Endothelial cell of umbilical vein (primary cell): ENCODE data around the gene VAV3. TPM values are rescaled to one million over a fixed set of nuclear protein-coding genes. Genes with fewer than 3 reads are reported as not detected.

Experiments
- BruUV-seq: library from RNA; stranded (reverse); fragments of 400-500 nt; replicated peaks from 2 replicates; lab custom pipeline; 2021; lab: Mats Ljungman, UMichigan
- CTCF ChIA-PET: fragments of 300-600, 350-600 bp; sonication (Branson Sonifier 250); formaldehyde crosslinking; loops from one replicate; lab custom pipeline; 2021; ENCODE audit warnings: antibody characterized with exemption, inconsistent platforms; lab: Charles Lee
- POLR2A ChIA-PET: fragments of 300-600, 350-600 bp; sonication (Branson Sonifier 250); formaldehyde crosslinking; loops from one replicate; lab custom pipeline; 2021; ENCODE audit warnings: antibody characterized with exemption, inconsistent platforms; lab: Charles Lee
- DNase-seq: peaks from one replicate; pipeline ENCODE4 v3.0.0-alpha.2; 2011; ENCODE audit warnings: low read depth, low spot score
- FAIRE-seq: peaks from 2 replicates; lab custom pipeline; 2011; peaks lifted over from hg19 to GRCh38; lab: Jason Lieb, UNC
- H2AFZ ChIP-seq: 2 replicates; pipeline ENCODE4 v1.6.0; 2012; ENCODE audit warnings: low read depth, low read length, control low read depth, inconsistent platforms
- H3K27ac ChIP-seq: 2 replicates; pipeline ENCODE4 v1.5.1; 2011; ENCODE audit warnings: low read depth, mild to moderate bottlenecking, control low read depth, low read length, moderate library complexity; ENCODE audit not compliant: insufficient read depth
- H3K27me3 ChIP-seq, 2 experiments: 2 replicates each; pipeline versions ENCODE4 v1.6.0 to v1.6.1; 2011; ENCODE audit warnings: low read length in 2 of 2, mixed read lengths in 1 of 2; ENCODE audit not compliant: control insufficient read depth in 2 of 2, insufficient read depth in 2 of 2
- H3K36me3 ChIP-seq, 2 experiments: 2 replicates in 1 of 2; 3 replicates in 1 of 2; pipeline ENCODE4 v1.5.1; 2011; ENCODE audit warnings: low read length in 2 of 2, mild to moderate bottlenecking in 1 of 2, moderate library complexity in 1 of 2; ENCODE audit not compliant: control insufficient read depth in 2 of 2, insufficient read depth in 2 of 2; ENCODE audit errors: extremely low read depth in 1 of 2
- H3K4me1 ChIP-seq: 3 replicates; pipeline ENCODE4 v1.5.1; 2011; ENCODE audit warnings: mild to moderate bottlenecking, low read length; ENCODE audit not compliant: control insufficient read depth, insufficient read depth; ENCODE audit errors: extremely low read depth
- H3K4me2 ChIP-seq: 2 replicates; pipeline ENCODE4 v1.6.1; 2011; ENCODE audit warnings: low read length, control low read depth, mixed read lengths; ENCODE audit not compliant: insufficient read depth
- H3K4me3 ChIP-seq, 3 experiments: fragments of 200-600 bp in 1 of 3; sonication (generic), shearing (Covaris generic) in 1 of 3; replicated peaks in 1 of 3; 2 replicates each; pipeline ENCODE4 v1.5.1; 2011 to 2016; ENCODE audit warnings: control low read depth in 3 of 3, low read length in 3 of 3, mild to moderate bottlenecking in 2 of 3, inconsistent platforms in 1 of 3, low read depth in 1 of 3, moderate library complexity in 1 of 3; ENCODE audit not compliant: insufficient read depth in 1 of 3
- H3K79me2 ChIP-seq: 2 replicates; pipeline ENCODE4 v1.6.0; 2012; ENCODE audit warnings: low read length, inconsistent platforms; ENCODE audit not compliant: control insufficient read depth, insufficient read depth
- H3K9ac ChIP-seq: replicated peaks from 2 replicates; pipeline ENCODE3; 2011; ENCODE audit warnings: low read length, control low read depth; ENCODE audit not compliant: insufficient read depth; ENCODE audit errors: extremely low read depth
- H3K9me1 ChIP-seq: replicated peaks from 3 replicates; pipeline ENCODE4 v1.6.0; 2011; ENCODE audit warnings: mild to moderate bottlenecking, low read length; ENCODE audit not compliant: control insufficient read depth, insufficient read depth; ENCODE audit errors: extremely low read depth
- H3K9me3 ChIP-seq: replicated peaks from 2 replicates; pipeline ENCODE4 v1.5.1; 2012; ENCODE audit warnings: low read length, inconsistent platforms; ENCODE audit not compliant: control insufficient read depth, insufficient read depth
- H4K20me1 ChIP-seq: replicated peaks from 2 replicates; pipeline ENCODE3; 2011; ENCODE audit warnings: mild to moderate bottlenecking, low read length; ENCODE audit not compliant: control insufficient read depth, insufficient read depth; ENCODE audit errors: extremely low read depth
- EZH2 ChIP-seq: IDR thresholded peaks from 2 replicates; pipeline ENCODE4 v1.6.1; 2012; ENCODE audit warnings: borderline replicate concordance, low read depth, mild to moderate bottlenecking, moderate library complexity, low read length, inconsistent platforms; ENCODE audit not compliant: severe bottlenecking
- FOS ChIP-seq: IDR thresholded peaks from 2 replicates; pipeline ENCODE4 v1.6.1; 2011; ENCODE audit warnings: mild to moderate bottlenecking, low read length, moderate library complexity, borderline replicate concordance; ENCODE audit not compliant: insufficient read depth
- GATA2 ChIP-seq: IDR thresholded peaks from 2 replicates; pipeline ENCODE4 v1.7.0; 2011; ENCODE audit warnings: low read depth, mild to moderate bottlenecking, moderate library complexity, mixed read lengths, low read length; ENCODE audit not compliant: insufficient read length, insufficient read depth
- JUN ChIP-seq: IDR thresholded peaks from 2 replicates; pipeline ENCODE4 v1.6.1; 2011; ENCODE audit warnings: borderline replicate concordance, low read depth; ENCODE audit not compliant: insufficient read length, insufficient read depth
- MYC ChIP-seq: IDR thresholded peaks from one replicate; pipeline ENCODE4 v1.6.1; 2011; ENCODE audit warnings: mild to moderate bottlenecking, low read depth, low read length
- POLR2A ChIP-seq: IDR thresholded peaks from 2 replicates; pipeline ENCODE4 v1.6.1; 2012; ENCODE audit warnings: low read depth, mild to moderate bottlenecking, control low read depth, low read length
- POLR2AphosphoS5 ChIP-seq: IDR thresholded peaks from 2 replicates; pipeline ENCODE4 v1.6.1; 2012; ENCODE audit warnings: low read depth, mild to moderate bottlenecking, control low read depth, low read length, moderate library complexity; ENCODE audit not compliant: insufficient read depth
- dilution Hi-C: fragments of 300-500 bp; cut with MboI; formaldehyde crosslinking; loops from one replicate; pipeline ENCODE4 v1.15.0; 2019; ENCODE audit warnings: low sequenced_read_pairs; ENCODE audit not compliant: extremely low pct_ligation_motif_present
- intact Hi-C: fragments of 100-400 bp; cut with micrococcal nuclease; formaldehyde crosslinking; loops from one replicate; pipeline ENCODE4 v1.10.0; 2022
- polyA plus RNA-seq, 4 experiments: library from polyadenylated mRNA; depleted of rRNA in 3 of 4; stranded (reverse) in 3 of 4; unstranded in 1 of 4; fragments of >200 nt; gene quantifications; 2 replicates each; pipeline versions ENCODE4 v1.2.1 to v1.2.3, GENCODE V29; 2011 to 2012; ENCODE audit warnings: missing spikeins in 1 of 4
- total RNA-seq: library from RNA; stranded (reverse); gene quantifications from 2 replicates; pipeline ENCODE4 v1.2.3, GENCODE V29; 2021
- TF ChIP-seq, protein P1 (sequence below), 2 donors: IDR thresholded peaks; 1 replicate in 1 of 2; 2 replicates in 1 of 2; pipeline ENCODE4 v1.5.1; 2011; ENCODE audit warnings: low read length in 2 of 2, mild to moderate bottlenecking in 2 of 2, moderate library complexity in 2 of 2, control low read depth in 1 of 2, inconsistent platforms in 1 of 2, low read depth in 1 of 2; ENCODE audit not compliant: insufficient read depth in 1 of 2; ENCODE audit errors: extremely low read depth in 1 of 2
- TF ChIP-seq, protein P2 (sequence below): IDR thresholded peaks from 2 replicates; pipeline ENCODE4 v1.6.1; 2011; ENCODE audit not compliant: insufficient read depth, insufficient read length

Gene VAV3
- total and polyA plus RNA-seq, 2 donors (not counting 3 experiments of a cell fraction or from before 2014, with no cell fraction given), result 0.18 to 1.5 TPM

DNA sequence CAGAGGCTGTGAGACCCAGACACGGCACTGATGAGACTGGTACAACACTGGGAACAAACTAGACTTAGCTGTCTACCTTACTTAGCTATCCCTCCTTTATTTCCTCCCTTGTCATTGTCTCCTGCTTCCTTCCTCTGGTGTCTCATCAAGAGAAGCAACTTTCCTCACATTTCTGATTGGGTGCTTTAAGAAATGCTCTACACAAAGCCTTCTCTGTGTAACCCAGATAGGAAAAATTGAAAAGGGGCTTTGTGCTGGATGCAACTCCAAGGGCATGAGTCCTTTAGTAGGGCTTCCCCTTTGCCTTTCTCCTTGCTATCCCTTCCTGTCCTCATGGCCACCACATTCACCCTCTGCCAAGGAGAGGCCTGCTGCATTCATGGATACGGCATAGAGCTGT lies 274.5 kb downstream of the VAV3 start:
- CTCF ChIA-PET, result no interaction called here
- dilution Hi-C loops, result no loop called here
- Histone ChIP-seq H2AFZ (no peak overlapping the region), H4K20me1 (no peaks in the 10 kb centered on the region), H3K4me3 (no peak overlapping the region), H3K36me3 (no peaks in the 10 kb centered on the region), H3K9me3 (no peaks in the 10 kb centered on the region), H3K9me1 (no peaks in the 10 kb centered on the region), H3K27me3 (no peaks in the 10 kb centered on the region), H3K4me1 (no peaks in the 10 kb centered on the region), H3K79me2 (no peaks in the 10 kb centered on the region), H3K27ac (no peak overlapping the region), H3K9ac (no peak overlapping the region), H3K4me2 (no peak overlapping the region)
- no TSS peak for BruUV-seq
- FAIRE-seq (no peak), DNase-seq (no peak)
- intact Hi-C loops, result no loop called here
- TF ChIP-seq JUN (no peak), MYC (no peak), GATA2 (no peak), POLR2A (no peak), FOS (no peak), EZH2 (no peak), POLR2AphosphoS5 (no peak)
- TF ChIP-seq, protein P1, sequence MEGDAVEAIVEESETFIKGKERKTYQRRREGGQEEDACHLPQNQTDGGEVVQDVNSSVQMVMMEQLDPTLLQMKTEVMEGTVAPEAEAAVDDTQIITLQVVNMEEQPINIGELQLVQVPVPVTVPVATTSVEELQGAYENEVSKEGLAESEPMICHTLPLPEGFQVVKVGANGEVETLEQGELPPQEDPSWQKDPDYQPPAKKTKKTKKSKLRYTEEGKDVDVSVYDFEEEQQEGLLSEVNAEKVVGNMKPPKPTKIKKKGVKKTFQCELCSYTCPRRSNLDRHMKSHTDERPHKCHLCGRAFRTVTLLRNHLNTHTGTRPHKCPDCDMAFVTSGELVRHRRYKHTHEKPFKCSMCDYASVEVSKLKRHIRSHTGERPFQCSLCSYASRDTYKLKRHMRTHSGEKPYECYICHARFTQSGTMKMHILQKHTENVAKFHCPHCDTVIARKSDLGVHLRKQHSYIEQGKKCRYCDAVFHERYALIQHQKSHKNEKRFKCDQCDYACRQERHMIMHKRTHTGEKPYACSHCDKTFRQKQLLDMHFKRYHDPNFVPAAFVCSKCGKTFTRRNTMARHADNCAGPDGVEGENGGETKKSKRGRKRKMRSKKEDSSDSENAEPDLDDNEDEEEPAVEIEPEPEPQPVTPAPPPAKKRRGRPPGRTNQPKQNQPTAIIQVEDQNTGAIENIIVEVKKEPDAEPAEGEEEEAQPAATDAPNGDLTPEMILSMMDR (IDR thresholded peaks at IDR 0.05; ENCODE audit: extremely low read depth in 1 of 2, insufficient read depth in 1 of 2, low read depth in 1 of 2, low read length in 2 of 2), result no peak
- TF ChIP-seq, protein P2, sequence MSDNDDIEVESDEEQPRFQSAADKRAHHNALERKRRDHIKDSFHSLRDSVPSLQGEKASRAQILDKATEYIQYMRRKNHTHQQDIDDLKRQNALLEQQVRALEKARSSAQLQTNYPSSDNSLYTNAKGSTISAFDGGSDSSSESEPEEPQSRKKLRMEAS, result no peak
- POLR2A ChIA-PET, result no interaction called here
